Measurements from ENCODE around the gene CDH5.
"Not testable (repeated sequence)": the region's sequence is repeated elsewhere in the genome, so short reads cannot be mapped to it uniquely, and the experiment has no call there.

The CDH5 gene

GRCh38 chr16:66441586-66442375 is 75.3 kb downstream of the CDH5 start:
- DNase-seq = no peak

GRCh38 chr16:66442502-66443268 is 76.2 kb downstream of the CDH5 start:
- DNase-seq = no peak

- DNase-seq = no peak
Observed at GRCh38 chr16:66443269-66443652, 76.8 kb downstream of the CDH5 start.

GRCh38 chr16:66444049-66444481 is 77.6 kb downstream of the CDH5 start:
- no peak for DNase-seq

GRCh38 chr16:66446737-66447136 is 80.2 kb downstream of the CDH5 start:
- DNase-seq = no peak

GRCh38 chr16:66447491-66447890 is 81.0 kb downstream of the CDH5 start:
- DNase-seq = no peak

GRCh38 chr16:66451548-66451947 is 85.1 kb downstream of the CDH5 start:
- no peak for DNase-seq

GRCh38 chr16:66453230-66453629 is 86.7 kb downstream of the CDH5 start:
- DNase-seq = not testable (repeated sequence)
